Cardiac septum (tissue), 1 donor: ENCODE data around the gene LRRC10B. TPM values are rescaled to one million over a fixed set of nuclear protein-coding genes. Genes with fewer than 3 reads are reported as not detected.
"Not testable (repeated sequence)": the region's sequence is repeated elsewhere in the genome, so short reads cannot be mapped to it uniquely, and the experiment has no call there.

Experiments
- DNase-seq: peaks from one replicate; pipeline ENCODE4 v3.0.0-alpha.2; 2020; ENCODE audit warnings: low spot score
- intact Hi-C: fragments of 100-400 bp; cut with DNase I; formaldehyde crosslinking; loops from one replicate; pipeline ENCODE4 v1.14.0; 2022
- long read RNA-seq: library from polyadenylated mRNA; unstranded; transcript quantifications from one replicate; pipeline ENCODE4 v2.0.0, GENCODE V29; 2021
- total RNA-seq: library from RNA; stranded (reverse); fragmentation: NEBNext Ultra II Directional; extraction: Animal tissue kit (Norgen Biotek cat#: 25700); gene quantifications from one replicate; pipeline ENCODE4 v1.2.1, GENCODE V29; 2021
- donor health status: DM: no; HTN: no; CAD: no.

The LRRC10B gene
- total RNA-seq: 0.65 TPM
- long read RNA-seq: 0 reads

DNA sequence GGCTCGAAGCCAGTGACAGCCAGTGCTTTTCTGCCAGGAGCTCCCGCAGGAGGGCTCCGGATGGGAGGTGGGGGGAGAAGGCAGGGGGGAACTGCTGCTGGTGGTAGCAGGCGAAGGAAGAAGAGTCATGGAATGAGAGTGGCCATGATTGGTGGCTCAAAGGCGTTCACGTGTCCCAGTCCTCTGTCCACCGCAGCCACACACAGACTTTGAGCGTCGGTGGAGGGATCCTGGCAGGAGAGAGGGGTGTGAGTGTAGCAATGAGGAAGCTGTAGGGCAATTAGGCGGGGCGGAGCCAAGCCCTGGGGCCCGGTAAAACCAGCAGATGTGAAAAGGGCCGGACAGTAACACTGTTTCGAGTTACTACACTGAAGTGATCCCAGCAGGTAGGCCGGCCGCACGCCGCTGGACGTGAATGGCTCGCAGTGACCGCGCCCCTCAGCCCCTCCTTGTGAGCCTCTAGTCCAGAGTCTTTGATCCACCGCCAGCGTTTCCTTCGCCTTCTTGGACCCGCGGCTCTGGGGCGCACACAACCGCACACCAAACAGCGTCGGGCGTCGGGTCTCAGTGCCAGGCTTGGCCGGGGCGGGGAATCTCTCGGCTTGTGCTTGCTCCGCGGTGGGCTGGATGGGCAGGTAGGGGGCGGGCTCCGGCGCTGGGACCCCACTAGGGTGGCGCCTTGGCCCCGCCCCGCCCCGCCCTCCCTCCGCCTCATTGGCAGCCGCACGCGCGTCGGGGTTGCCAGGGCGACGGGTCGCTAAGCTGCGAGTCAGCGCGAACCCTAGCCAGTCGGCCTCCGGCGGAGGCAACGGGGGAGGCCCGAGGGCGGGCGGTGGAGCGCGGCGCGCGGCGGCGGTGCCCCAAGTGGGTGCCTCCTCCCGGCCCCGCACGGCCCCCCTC is at the start of gene LRRC10B:
Gene LRRC10B (plus strand): TSS at position 788 of the 900 bp plus-strand sequence. CDS start 250 bp downstream, outside the sequence.
- DNase-seq: no peak
- intact Hi-C loops: no loop called here

DNA sequence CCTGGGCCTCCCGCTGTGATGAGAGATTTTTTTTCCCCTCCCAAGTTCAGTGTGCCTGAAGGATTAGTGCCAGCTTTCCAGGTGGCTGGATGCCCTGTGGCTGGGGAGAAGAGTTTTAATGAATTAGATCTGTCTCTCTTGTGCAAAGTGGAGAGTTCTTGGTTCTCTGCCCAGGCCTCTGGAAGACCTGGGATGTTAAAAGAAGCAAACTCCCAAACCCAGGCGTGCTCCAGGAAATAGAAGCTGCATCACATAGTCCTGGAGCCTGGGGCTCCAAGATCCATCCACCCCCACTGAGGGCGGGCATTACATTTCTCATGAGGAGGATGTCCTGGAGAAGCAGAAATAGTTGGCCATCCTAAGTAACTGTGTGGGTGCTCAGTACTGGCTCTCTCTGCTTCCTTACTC is 48.1 kb upstream of the LRRC10B start:
- no peak for DNase-seq
- intact Hi-C loops: no loop called here

DNA sequence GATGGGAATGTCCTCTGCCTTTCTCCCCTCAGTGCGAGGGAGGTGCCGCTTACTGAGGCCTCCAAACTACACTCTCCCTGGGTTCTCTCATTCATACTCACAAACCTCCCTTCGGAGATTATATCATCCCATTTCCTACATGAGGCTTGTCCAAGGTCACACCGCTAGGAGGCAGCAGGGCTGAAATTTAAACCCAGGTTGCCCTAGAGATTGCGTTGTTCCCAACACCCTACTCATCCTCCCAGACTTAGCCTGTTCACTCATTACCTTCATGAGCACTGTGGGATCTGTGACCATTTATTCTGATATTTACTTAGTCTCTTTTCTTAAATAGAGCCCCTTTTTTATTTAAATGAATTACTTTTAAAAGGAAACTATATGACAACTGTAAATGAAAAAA is 47.6 kb upstream of the LRRC10B start:
- intact Hi-C loops: no loop called here
- no peak for DNase-seq

DNA sequence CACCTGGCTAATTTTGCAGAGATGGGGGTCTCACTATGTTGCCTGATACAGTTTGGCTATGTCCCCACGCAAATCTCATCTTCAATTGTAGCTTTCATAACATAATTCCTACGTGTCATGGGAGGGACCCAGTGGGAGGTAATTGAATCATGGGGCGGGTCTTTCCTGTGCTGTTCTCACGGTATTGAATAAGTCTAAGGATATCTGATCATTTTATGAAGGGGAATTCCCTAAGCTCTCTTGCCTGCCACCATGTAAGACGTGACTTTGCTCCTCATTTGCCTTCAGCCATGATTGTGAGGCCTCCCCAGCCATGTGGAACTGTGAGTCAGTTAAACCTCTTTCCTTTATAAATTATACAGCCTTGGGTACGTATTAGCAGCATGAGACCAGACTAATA is 40.9 kb upstream of the LRRC10B start:
- DNase-seq, intact Hi-C loops: not testable (repeated sequence)

DNA sequence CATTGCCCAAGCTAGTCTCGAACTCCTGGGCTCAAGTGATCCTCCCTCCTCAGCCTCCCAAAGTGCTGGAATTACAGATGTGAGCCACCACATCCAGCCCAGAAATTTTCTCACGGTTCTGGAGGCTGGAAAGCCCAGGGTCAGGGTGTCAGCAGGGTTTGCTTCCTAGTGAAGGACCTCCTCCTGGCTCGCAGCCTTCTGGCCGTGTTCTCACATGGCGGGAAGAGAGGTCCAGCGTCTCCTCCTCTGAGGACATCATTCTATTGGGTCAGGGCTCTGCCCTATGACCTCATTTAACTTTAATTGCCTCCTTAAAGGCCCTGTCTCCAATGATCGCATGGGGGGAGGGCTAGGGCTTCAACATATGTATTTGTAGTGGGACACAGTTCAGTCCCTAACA is 40.5 kb upstream of the LRRC10B start:
- intact Hi-C loops: no loop called here
- DNase-seq: no peak

DNA sequence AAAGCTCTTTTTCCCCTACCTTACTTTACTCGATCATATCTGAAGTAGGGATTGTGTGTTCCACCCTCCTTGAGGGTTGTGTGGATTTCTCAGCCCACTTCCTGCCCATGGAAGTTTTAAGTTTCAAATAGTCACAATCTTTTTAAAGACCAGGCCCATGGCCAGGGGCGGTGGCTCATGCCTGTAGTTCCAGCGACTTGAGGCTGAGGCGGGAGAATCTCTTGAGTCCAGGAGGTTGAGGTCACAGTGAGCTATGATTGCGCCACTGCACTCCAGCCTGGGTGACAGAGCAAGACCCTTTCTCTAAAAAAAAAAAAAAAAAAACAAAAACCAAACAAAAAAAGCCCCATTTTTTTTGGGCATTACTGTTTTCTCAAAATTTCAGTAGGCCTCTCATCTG is 36.3 kb upstream of the LRRC10B start:
- DNase-seq: no peak
- intact Hi-C loops: loop anchor here (10.0 kb wide), 1 partner anchor 253 kb away; no protein-coding TSS in a partner anchor

DNA sequence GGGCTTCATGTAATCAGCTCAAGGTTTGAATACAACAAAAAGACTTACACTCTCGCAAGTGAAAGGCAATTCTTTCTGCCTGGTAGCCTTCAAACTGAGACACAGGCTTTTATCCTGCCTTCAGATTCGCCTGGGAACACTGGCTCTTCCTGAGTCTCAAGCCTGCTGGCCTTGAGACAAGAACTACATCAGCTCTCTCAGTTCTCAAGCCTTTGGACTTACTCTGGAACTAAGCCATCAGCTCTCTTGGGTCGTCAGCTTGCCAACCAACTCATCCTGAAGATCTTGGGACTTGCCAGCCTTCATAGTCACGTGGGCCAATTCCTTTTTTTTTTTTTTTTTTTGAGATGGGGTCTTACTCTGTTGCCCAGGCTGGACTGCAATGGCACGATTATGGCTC is 35.7 kb upstream of the LRRC10B start:
- no peak for DNase-seq
- intact Hi-C loops: loop anchor here (10.0 kb wide), 1 partner anchor 252 kb away; no protein-coding TSS in a partner anchor

DNA sequence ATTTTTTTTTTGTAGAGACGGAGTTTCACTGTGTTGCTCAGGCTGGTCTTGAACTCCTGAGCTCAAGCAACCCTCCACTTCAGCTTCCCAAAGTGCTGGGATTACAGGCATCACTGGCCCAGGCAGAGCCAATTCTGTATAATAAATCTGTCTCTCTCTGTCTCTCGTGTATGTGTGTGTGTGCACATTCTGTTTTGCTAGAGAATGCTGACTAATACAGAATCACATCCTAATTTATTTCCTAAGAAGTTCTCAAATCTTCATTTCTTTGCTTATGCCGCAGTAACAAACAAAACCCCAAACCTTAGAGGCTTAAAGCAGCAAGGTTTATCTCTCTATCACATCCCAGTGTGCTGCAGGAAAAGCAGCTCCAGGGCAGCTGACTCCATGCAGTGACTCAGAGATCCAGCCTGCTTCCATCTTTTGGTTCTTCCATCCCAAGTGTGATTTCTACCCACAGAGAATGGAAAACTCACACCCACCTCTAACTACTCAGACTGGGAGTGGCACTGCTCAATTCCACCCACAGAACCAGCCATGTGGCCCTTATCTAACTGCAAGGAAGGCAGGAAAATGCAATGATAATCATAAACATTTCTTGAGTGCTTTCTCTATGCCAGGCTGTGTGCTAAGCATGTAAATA is 35.1 kb upstream of the LRRC10B start:
- intact Hi-C loops: loop anchor here (10.0 kb wide), 1 partner anchor 251 kb away; no protein-coding TSS in a partner anchor
- no peak for DNase-seq

DNA sequence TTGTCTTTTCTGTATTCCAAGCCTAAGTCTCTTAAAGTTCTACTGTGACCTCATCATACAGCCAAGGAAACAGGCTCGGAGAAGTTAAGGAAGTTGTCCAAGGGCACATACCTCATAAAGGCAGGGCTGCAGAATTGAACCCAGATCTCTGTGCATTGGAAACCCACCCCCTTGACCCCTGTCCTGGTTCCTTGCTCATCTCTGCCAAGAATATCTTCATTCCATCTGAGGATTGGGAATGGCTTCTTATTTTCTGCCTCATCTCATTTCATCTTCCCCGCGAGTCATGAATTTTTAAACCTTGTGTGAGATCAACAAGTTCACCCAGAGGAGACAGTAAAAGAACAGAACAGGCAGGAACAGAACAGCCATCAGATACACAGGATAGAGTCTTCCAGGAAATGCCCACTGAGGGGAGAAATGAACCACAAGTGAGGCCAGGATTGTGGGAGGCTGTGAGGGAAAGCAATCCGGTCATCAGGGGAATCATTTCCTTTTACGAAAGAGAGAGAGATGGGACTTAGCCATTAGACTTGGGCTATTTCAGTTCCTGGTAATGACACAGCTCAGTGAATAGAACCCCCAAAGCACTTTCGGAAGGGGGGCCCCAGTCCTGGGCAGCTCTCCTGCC is 34.4 kb upstream of the LRRC10B start:
- intact Hi-C loops: loop anchor here (10.0 kb wide), 1 partner anchor 251 kb away; no protein-coding TSS in a partner anchor
- DNase-seq: no peak

DNA sequence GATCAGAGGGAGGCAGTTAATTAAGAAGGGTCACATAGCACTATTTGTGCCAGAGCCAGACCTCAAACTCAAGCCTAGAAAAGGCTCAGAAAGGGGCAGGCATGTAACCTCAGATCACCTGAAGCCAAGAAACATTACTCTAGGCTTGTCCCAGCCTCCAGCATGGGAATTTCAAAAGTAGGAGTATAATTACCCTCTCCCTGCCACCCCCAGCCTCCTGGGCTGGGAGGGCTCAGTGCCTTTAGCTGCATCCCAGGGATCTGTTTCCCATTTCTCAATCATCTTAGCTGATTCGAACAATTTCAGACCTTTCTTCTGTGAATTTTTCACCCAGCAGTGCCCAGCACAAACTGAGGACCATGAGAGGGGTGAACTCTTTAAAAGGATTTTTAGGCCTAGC is 33.1 kb upstream of the LRRC10B start:
- intact Hi-C loops: loop anchor here (5.0 to 10.0 kb wide), 2 partner anchors 102 to 249 kb away; no protein-coding TSS in a partner anchor
- DNase-seq: no peak

DNA sequence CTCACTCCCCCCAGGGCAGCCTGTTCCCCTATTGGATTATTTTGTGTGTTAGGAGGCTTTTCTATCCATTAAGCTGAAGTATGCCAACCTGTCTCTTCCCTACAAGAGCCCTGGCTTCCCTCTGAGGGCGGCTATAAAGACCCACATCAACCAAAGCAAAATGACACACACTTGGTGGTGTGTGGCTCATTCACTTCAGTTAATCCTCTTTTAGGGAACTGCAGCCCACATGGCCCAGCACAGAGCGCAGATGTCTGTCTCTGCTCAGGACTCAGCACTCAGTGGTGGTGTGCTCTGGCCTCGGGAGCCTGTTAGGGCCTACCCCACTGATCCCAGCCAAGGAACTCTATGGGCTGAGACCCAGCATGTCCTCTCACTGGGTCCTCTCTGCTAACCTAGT is 32.2 kb upstream of the LRRC10B start:
- no peak for DNase-seq
- intact Hi-C loops: loop anchor here (2.0 to 10.0 kb wide), 5 partner anchors 40 to 248 kb away; no protein-coding TSS in a partner anchor

DNA sequence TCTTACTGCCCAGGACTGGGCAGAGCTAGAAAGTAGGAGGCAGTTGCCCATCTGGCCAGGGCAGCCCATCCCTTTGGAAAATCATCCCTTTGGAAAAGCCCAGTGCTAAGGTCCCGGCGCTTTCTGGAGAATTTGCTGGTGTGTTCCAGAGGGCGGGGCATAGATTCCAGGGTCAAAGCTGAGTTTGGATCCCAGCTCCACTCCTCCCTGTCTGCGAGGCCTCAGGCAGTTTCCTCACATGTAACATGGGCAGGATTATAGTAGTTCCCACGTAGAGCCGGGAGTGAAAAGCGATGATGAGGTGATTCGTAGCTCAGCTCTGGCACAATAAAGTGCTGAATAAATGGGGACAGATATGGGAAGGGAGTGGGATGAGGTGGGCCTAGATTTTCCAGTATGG is 31.4 kb upstream of the LRRC10B start:
- intact Hi-C loops: loop anchor here (2.0 to 10.0 kb wide), 5 partner anchors 40 to 248 kb away; no protein-coding TSS in a partner anchor
- no peak for DNase-seq

DNA sequence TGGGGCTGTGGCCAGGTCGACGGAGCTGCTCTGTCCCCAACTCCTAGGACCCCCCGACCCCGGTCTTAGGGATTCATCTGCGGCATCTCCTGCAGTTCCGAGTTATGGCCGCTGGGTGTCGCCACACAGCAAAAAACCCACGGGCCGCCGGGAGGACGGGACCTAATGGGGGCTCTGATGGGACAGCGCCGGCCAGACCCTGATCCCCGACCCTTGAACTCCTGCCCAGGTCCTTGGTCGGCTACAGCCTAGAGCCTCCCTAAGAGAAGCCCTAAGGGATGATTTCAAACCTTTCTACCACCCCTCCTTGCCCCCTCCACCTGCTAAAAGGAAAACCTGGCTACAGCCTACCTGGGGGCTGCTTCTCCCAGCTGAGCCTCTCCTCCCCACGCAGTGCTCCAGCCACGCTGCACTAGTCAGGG is 30.8 kb upstream of the LRRC10B start:
- intact Hi-C loops: loop anchor here (2.0 to 10.0 kb wide), 5 partner anchors 39 to 247 kb away; no protein-coding TSS in a partner anchor
- DNase-seq: no peak

DNA sequence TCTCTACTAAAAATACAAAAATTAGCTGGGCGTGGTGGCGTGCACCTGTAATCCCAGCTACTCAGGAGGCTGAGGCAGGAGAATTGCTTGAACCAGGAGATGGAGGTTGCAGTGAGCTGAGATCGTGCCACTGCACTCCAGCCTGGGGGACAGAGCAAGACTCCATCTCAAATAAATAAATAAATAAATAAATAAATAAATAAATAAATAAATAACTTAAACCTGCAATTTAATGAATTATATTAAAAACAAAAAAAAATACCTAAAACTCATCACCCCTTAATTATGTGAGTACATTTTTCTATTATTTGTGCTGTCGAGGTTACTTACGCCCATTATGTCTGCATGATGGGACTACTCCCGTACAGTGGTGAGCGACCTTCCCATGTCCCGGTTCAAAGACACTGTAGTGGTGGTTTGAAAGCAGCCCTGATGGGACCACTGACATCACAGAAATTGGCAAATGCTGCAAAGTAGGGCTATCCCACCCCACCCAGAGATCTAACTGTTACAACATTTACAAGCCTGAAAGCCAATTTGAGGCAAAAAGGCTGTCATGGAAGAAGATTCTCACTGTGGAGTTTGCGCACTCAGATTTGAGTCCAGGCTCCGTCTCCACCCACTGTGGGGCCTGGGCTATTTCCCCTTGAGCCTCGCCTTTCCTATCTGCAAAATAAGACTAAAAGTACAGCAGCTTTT is 29.0 kb upstream of the LRRC10B start:
- intact Hi-C loops: loop anchor here (5.0 to 10.0 kb wide), 2 partner anchors 98 to 245 kb away; no protein-coding TSS in a partner anchor

DNA sequence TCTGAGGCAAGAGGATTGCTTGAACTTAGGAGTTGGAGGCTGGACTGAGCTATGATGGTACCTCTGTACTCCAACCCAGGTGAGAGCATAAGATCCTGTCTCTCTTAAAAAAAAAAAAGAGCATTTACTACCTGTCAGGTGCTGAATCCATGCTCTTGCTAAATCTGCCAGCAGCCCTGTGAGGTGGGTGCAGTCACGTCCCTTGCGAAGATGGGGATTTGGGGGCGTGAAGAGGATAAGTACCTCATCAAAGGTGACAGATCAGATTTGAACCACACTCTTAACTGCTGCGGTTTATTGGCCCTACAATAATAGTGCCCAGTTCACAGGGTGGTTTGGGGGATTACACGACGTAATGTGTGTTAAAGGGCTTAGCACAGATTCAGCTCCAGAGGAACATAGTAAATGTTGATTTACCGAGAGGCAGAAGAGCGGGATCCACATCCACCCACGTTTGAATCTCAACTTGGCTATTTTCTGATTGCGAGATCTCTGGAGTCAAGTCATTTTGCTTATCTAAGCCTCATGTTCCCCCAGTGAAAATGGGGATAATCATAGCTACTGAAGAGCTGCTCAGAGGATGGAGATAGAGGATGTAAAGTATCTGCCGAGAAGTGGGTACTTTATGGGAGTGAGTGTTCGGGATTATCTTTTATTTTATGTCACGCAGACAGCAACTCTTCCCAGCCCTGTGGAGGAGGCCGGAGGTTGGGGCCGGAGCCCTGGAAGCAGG is 28.1 kb upstream of the LRRC10B start:
- no peak for DNase-seq
- intact Hi-C loops: no loop called here

More for the DNA sequence above, 29.0 kb upstream of the LRRC10B start:
- not testable (repeated sequence) for DNase-seq

DNA sequence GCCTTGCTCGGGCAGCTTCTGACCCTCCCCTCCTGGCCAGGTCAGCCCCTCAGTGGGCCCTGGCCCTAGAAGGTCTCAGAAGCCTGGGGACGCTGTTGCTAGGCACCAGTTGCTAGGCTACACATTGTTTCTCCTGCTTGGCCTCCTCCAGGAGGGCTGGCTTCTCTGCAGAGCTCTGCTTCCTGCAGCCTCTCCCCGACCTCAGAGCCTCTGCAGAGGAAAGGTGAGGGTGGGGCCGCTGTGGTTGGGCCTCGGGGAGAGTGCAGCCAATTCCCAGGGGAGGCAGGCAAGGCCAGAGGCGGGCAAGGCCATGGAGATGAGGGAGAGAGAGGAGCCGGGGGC is 27.6 kb upstream of the LRRC10B start:
- DNase-seq: no peak
- intact Hi-C loops: no loop called here

DNA sequence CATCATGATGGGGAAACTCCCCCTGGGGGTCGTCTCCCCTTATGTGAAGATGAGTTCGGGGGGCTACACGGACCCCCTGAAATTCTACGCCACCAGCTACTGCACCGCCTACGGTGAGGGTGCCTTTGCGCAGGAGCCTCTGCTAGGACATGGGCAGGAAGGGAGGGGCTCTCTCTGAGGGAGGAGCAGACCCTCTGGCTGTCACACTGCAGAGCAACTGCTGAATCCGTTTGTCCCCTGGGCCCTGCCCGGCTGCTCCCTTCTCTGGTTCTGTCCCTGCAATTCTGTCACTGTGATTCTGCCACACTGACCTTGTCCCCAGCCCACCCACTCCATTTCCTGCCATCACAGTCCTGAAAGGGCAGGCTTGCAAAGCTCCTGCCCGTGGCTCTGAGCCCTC is 26.7 kb upstream of the LRRC10B start:
- intact Hi-C loops: no loop called here
- no peak for DNase-seq

DNA sequence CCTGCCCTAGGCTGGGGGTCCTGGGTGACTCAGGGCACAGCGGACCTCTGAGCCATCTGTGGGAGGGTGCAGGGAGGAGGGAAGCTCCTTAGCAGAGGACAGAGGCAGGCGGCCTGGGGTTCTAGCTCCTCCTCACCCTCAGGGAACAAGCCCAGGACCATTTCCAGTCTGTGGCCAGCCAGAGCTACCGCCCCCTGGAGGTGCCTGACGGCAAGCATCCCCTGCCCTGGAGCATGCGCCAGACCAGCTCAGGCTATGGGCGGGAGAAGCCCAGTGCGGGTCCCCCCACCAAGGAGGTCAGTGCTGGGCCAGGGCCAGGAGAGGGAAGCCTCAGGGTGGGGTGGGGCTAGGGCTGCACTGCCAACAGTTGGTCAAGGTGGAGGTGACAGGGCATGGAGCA is 26.0 kb upstream of the LRRC10B start:
- intact Hi-C loops: no loop called here
- no peak for DNase-seq

DNA sequence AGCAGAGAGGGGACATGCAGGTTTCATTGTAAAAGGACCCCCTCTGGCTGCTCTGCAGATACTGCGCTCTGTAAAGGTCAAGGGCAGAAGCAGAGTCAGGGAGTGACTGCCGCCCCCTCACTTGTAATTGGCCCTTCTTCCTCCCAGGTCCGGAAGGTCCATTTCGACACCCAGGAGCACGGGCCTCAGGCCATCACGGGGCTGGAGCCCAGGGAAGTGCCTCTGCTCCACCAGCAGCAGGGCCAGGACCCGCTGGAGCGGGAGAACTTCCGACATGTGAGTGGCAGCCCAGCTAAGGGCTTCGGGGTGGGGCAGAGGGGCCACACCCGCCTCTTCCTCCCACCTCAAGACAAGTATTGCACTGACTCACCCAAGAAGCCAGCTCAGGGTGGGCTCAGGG is 24.0 kb upstream of the LRRC10B start:
- no peak for DNase-seq
- intact Hi-C loops: no loop called here
